ENCODE results near the gene WFDC8. TPM values are rescaled to one million over a fixed set of nuclear protein-coding genes. Genes with fewer than 3 reads are reported as not detected.

Gene WFDC8
- total RNA-seq, 1 experiment from 2014 or later = not detected

- POLR2A ChIA-PET = interaction anchor here (0.6 kb wide), 1 partner anchor 199 kb away, joined by 3 read pairs; no protein-coding TSS in a partner anchor
- Histone ChIP-seq H3K9me3 (no peaks in the 10 kb centered on the region; the same call in 1 of the 2 replicates), H3K27me3 (replicated peaks; ENCODE audit: control insufficient read depth, insufficient read depth, low read length) (no peaks in the 10 kb centered on the region), H3K4me3 (ENCODE audit: low read depth, low read length) (no peak overlapping the region), H3K36me3 (ENCODE audit: control insufficient read depth, insufficient read depth, low read length) (no peaks in the 10 kb centered on the region), H3K4me1 (peaks cover 17% of the 10 kb centered on the region)
- intact Hi-C loops (cut with micrococcal nuclease; ENCODE audit: unreplicated experiment) = no loop called here
- CTCF ChIA-PET = interaction anchor here (1.4 kb wide), 1 partner anchor 12 kb away, joined by 3 read pairs; the partner anchor contains the start of gene WFDC10A
- Mint-ChIP-seq H3K4me3 (ENCODE audit: unreplicated experiment) (no peak overlapping the region), H3K27me3 (ENCODE audit: insufficient read depth, unreplicated experiment) (no peaks in the 10 kb centered on the region), H3K9me3 (ENCODE audit: unreplicated experiment) (peaks cover 10% of the 10 kb centered on the region), H3K36me3 (ENCODE audit: insufficient read depth, unreplicated experiment) (no peaks in the 10 kb centered on the region), H3K27ac (ENCODE audit: unreplicated experiment) (no peak overlapping the region), H3K4me1 (ENCODE audit: low read depth, unreplicated experiment) (peaks cover 16% of the 10 kb centered on the region)
- TF ChIP-seq CTCF (IDR thresholded peaks at IDR 0.05; ENCODE audit: insufficient read depth in 1 of 2, low read depth in 1 of 2, low read length in 1 of 2, severe bottlenecking in 1 of 2, unreplicated experiment in 1 of 2) = no peak
- no peak for DNase-seq
- BruUV-seq (replicated peaks) = no TSS peak
Measured at GRCh38 chr20:45617591-45617990, 38.5 kb upstream of the WFDC8 start.

GRCh38 chr20:45612314-45612713, 33.2 kb upstream of the WFDC8 start:
- Histone ChIP-seq H3K9me3 (no peaks in the 10 kb centered on the region; the same call in 1 of the 2 replicates), H3K27me3 (replicated peaks; ENCODE audit: control insufficient read depth, insufficient read depth, low read length) (no peaks in the 10 kb centered on the region), H3K4me3 (ENCODE audit: low read depth, low read length) (no peak overlapping the region), H3K4me1 (no peaks in the 10 kb centered on the region), H3K36me3 (ENCODE audit: control insufficient read depth, insufficient read depth, low read length) (no peaks in the 10 kb centered on the region)
- Mint-ChIP-seq H3K4me3 (ENCODE audit: unreplicated experiment) (no peak overlapping the region), H3K9me3 (ENCODE audit: unreplicated experiment) (peaks cover 9% of the 10 kb centered on the region), H3K27ac (ENCODE audit: unreplicated experiment) (no peak overlapping the region), H3K27me3 (ENCODE audit: insufficient read depth, unreplicated experiment) (no peaks in the 10 kb centered on the region), H3K36me3 (ENCODE audit: insufficient read depth, unreplicated experiment) (no peaks in the 10 kb centered on the region), H3K4me1 (ENCODE audit: low read depth, unreplicated experiment) (no peaks in the 10 kb centered on the region)
- intact Hi-C loops (cut with micrococcal nuclease; ENCODE audit: unreplicated experiment) = no loop called here
- ChIA-PET POLR2A (no interaction called here), CTCF (no interaction called here)
- DNase-seq = no peak
- TF ChIP-seq CTCF (IDR thresholded peaks at IDR 0.05; ENCODE audit: insufficient read depth in 1 of 2, low read depth in 1 of 2, low read length in 1 of 2, severe bottlenecking in 1 of 2, unreplicated experiment in 1 of 2) = no peak
- BruUV-seq (replicated peaks) = no TSS peak

GRCh38 chr20:45611054-45611453, 32.0 kb upstream of the WFDC8 start:
- Mint-ChIP-seq H3K27ac (ENCODE audit: unreplicated experiment) (no peak overlapping the region), H3K4me3 (ENCODE audit: unreplicated experiment) (no peak overlapping the region), H3K9me3 (ENCODE audit: unreplicated experiment) (peaks cover 19% of the 10 kb centered on the region), H3K27me3 (ENCODE audit: insufficient read depth, unreplicated experiment) (peaks cover 2% of the 10 kb centered on the region), H3K4me1 (ENCODE audit: low read depth, unreplicated experiment) (no peaks in the 10 kb centered on the region), H3K36me3 (ENCODE audit: insufficient read depth, unreplicated experiment) (no peaks in the 10 kb centered on the region)
- POLR2A ChIA-PET = no interaction called here
- no peak for DNase-seq
- Histone ChIP-seq H3K4me3 (ENCODE audit: low read depth, low read length) (no peak overlapping the region), H3K36me3 (ENCODE audit: control insufficient read depth, insufficient read depth, low read length) (no peaks in the 10 kb centered on the region), H3K9me3 (peaks cover 10% of the 10 kb centered on the region), H3K27me3 (replicated peaks; ENCODE audit: control insufficient read depth, insufficient read depth, low read length) (no peaks in the 10 kb centered on the region), H3K4me1 (no peaks in the 10 kb centered on the region)
- BruUV-seq (replicated peaks) = no TSS peak
- TF ChIP-seq CTCF (IDR thresholded peaks at IDR 0.05; ENCODE audit: insufficient read depth in 1 of 2, low read depth in 1 of 2, low read length in 1 of 2, severe bottlenecking in 1 of 2, unreplicated experiment in 1 of 2) = no peak
- CTCF ChIA-PET = interaction anchor here (0.9 kb wide), 1 partner anchor 18 kb away, joined by 3 read pairs; the partner anchor contains the start of gene WFDC10A
- intact Hi-C loops (cut with micrococcal nuclease; ENCODE audit: unreplicated experiment) = no loop called here
